Mesothelial cell of epicardium (in vitro differentiated cells): ENCODE data around the gene NR5A1. TPM values are rescaled to one million over a fixed set of nuclear protein-coding genes. Genes with fewer than 3 reads are reported as not detected.

Experiments used
- DNase-seq, 2 experiments: peaks; one replicate each; pipeline ENCODE4 v3.0.0; 2021; ENCODE audit warnings: low spot score in 2 of 2; ENCODE audit not compliant: unreplicated experiment in 2 of 2
- H3K27ac Mint-ChIP-seq: 2 replicates; pipeline ENCODE4 v1.8.0; 2021; ENCODE audit warnings: mixed read lengths
- H3K27me3 Mint-ChIP-seq: 2 replicates; pipeline ENCODE4 v1.8.0; 2021; ENCODE audit warnings: low read depth, mixed read lengths
- H3K36me3 Mint-ChIP-seq: 2 replicates; pipeline ENCODE4 v1.8.0; 2021; ENCODE audit warnings: mixed read lengths
- H3K4me1 Mint-ChIP-seq: 2 replicates; pipeline ENCODE4 v1.8.0; 2021; ENCODE audit warnings: mixed read lengths
- H3K4me3 Mint-ChIP-seq: 2 replicates; pipeline ENCODE4 v1.8.0; 2021; ENCODE audit warnings: mild to moderate bottlenecking, moderate library complexity, mixed read lengths
- H3K9me3 Mint-ChIP-seq: 2 replicates; pipeline ENCODE4 v1.8.0; 2021; ENCODE audit warnings: mixed read lengths
- total RNA-seq: library from RNA; stranded (reverse); gene quantifications from 3 replicates; pipeline ENCODE4 v1.2.1, GENCODE V29; 2021
- TF ChIP-seq, protein P1 (sequence below): fragments of 200-600 bp; sonication (generic); IDR thresholded peaks from one replicate; pipeline ENCODE4 v1.5.0; 2021; ENCODE audit warnings: antibody characterized with exemption; ENCODE audit not compliant: unreplicated experiment

The NR5A1 gene
- total RNA-seq, 1 donor from 2014 or later, result 0.25 TPM

- TF ChIP-seq, protein P1, sequence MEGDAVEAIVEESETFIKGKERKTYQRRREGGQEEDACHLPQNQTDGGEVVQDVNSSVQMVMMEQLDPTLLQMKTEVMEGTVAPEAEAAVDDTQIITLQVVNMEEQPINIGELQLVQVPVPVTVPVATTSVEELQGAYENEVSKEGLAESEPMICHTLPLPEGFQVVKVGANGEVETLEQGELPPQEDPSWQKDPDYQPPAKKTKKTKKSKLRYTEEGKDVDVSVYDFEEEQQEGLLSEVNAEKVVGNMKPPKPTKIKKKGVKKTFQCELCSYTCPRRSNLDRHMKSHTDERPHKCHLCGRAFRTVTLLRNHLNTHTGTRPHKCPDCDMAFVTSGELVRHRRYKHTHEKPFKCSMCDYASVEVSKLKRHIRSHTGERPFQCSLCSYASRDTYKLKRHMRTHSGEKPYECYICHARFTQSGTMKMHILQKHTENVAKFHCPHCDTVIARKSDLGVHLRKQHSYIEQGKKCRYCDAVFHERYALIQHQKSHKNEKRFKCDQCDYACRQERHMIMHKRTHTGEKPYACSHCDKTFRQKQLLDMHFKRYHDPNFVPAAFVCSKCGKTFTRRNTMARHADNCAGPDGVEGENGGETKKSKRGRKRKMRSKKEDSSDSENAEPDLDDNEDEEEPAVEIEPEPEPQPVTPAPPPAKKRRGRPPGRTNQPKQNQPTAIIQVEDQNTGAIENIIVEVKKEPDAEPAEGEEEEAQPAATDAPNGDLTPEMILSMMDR, result no peak
- Mint-ChIP-seq H3K36me3 (no peaks in the 10 kb centered on the region), H3K4me1 (peaks cover 5% of the 10 kb centered on the region), H3K27me3 (peaks cover 34% of the 10 kb centered on the region), H3K27ac (no peak overlapping the region), H3K9me3 (no peaks in the 10 kb centered on the region), H3K4me3 (no peak overlapping the region)
- no peak for DNase-seq
Observed at GRCh38 chr9:124475868-124476690, 31.1 kb downstream of the NR5A1 start.

- Mint-ChIP-seq H3K27ac (no peak overlapping the region), H3K27me3 (peaks cover 30% of the 10 kb centered on the region), H3K36me3 (no peaks in the 10 kb centered on the region), H3K4me3 (no peak overlapping the region), H3K4me1 (peaks cover 5% of the 10 kb centered on the region), H3K9me3 (no peaks in the 10 kb centered on the region)
- TF ChIP-seq, protein P1, result no peak
- no peak for DNase-seq
Observed at GRCh38 chr9:124475158-124475867, 31.9 kb downstream of the NR5A1 start.

DNA sequence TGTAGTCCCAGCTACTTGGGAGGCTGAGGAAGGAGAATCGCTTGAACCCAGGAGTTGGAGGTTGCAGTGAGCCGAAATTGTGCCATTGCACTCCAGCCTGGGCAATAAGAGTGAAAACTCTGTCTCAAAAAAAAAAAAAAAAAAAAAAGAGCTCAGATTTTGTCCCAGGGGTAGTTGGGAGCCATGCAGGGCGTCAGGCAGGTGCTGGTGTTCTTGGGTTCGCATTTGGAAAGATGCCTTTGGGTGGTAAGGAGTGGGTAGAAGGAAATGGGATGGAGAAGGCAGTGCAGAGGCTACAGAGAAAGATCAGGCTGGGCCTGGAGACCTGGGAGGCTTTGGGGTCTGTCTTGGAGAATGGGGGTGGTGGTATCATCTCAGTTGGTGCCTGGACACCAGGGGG lies 33.0 kb downstream of the NR5A1 start:
- H3K9me3 Mint-ChIP-seq, result no peaks in the 10 kb centered on the region
- H3K27ac Mint-ChIP-seq, result no peak overlapping the region
- no peaks in the 10 kb centered on the region for H3K36me3 Mint-ChIP-seq
- TF ChIP-seq, protein P1, result no peak
- H3K4me3 Mint-ChIP-seq, result no peak overlapping the region
- H3K4me1 Mint-ChIP-seq, result peaks cover 5% of the 10 kb centered on the region
- DNase-seq, result no peak
- peaks cover 21% of the 10 kb centered on the region for H3K27me3 Mint-ChIP-seq

DNA sequence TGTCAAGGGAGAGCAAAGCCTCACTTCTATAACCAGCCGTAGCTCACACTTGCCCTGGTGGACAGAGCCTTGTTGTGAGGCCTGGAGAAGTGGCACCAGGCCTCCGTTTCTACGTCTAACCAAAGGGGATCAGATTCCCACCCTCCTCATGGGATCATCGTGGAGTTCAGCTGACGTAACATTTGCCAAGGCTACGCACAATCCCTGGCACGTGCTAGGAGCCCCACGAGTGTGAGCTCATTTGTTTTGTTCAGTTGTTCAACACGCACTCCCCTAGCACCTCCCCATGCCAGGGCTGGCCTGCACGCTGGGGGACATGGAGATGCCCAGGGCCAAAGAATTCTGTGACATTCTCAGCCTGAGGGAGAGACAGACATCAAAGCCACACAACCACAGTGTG lies 33.9 kb downstream of the NR5A1 start:
- H3K27ac Mint-ChIP-seq, result no peak overlapping the region
- H3K27me3 Mint-ChIP-seq, result peaks cover 13% of the 10 kb centered on the region
- peaks cover 4% of the 10 kb centered on the region for H3K4me1 Mint-ChIP-seq
- no peaks in the 10 kb centered on the region for H3K9me3 Mint-ChIP-seq
- TF ChIP-seq, protein P1, result no peak
- no peaks in the 10 kb centered on the region for H3K36me3 Mint-ChIP-seq
- no peak overlapping the region for H3K4me3 Mint-ChIP-seq
- no peak for DNase-seq

- TF ChIP-seq, protein P1, result no peak
- Mint-ChIP-seq H3K9me3 (no peaks in the 10 kb centered on the region), H3K4me3 (no peak overlapping the region), H3K27ac (no peak overlapping the region), H3K36me3 (no peaks in the 10 kb centered on the region), H3K4me1 (no peaks in the 10 kb centered on the region), H3K27me3 (peaks cover 9% of the 10 kb centered on the region)
- no peak for DNase-seq
Observed at GRCh38 chr9:124472770-124473169, 34.4 kb downstream of the NR5A1 start.
